ENCODE measurements around the gene NAALADL2. TPM values are rescaled to one million over a fixed set of nuclear protein-coding genes. Genes with fewer than 3 reads are reported as not detected.

NAALADL2 gene
- total RNA-seq, 4 donors from 2014 or later, result 0.26 to 218 (median 17.4) TPM

DNA sequence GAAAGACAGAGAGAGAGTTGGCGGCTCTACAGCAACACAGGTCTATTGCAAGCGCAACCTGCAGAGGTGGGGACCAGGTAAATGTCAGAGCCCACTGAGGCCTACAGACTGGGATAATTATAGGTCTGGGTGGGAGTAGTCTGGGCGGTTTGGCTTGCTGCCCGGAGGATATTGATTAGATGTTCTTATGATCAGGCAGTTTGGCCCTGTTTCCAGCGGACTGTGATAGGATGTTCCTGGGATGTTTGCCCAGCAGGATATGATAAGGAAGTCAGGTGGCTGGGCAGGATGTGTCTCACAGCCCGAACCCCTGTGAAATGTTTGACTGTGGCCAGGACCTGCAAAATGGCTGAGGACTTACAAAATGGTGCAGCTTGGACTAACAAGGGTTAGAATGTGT is 364.9 kb downstream of the NAALADL2 start:
- Histone ChIP-seq H3K4me1 (no peaks in the 10 kb centered on the region), H3K27ac (no peak overlapping the region), H3K27me3 (no peaks in the 10 kb centered on the region), H3K36me3 (no peaks in the 10 kb centered on the region), H3K9me3 (no peaks in the 10 kb centered on the region), H3K4me3 (no peak overlapping the region)
- no peak for TF ChIP-seq POLR2A (IDR thresholded peaks at IDR 0.05)
- TF ChIP-seq, protein P1, sequence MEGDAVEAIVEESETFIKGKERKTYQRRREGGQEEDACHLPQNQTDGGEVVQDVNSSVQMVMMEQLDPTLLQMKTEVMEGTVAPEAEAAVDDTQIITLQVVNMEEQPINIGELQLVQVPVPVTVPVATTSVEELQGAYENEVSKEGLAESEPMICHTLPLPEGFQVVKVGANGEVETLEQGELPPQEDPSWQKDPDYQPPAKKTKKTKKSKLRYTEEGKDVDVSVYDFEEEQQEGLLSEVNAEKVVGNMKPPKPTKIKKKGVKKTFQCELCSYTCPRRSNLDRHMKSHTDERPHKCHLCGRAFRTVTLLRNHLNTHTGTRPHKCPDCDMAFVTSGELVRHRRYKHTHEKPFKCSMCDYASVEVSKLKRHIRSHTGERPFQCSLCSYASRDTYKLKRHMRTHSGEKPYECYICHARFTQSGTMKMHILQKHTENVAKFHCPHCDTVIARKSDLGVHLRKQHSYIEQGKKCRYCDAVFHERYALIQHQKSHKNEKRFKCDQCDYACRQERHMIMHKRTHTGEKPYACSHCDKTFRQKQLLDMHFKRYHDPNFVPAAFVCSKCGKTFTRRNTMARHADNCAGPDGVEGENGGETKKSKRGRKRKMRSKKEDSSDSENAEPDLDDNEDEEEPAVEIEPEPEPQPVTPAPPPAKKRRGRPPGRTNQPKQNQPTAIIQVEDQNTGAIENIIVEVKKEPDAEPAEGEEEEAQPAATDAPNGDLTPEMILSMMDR (IDR thresholded peaks at IDR 0.05), result no peak
- intact Hi-C loops (cut with DNase I; ENCODE audit: low total_unique reads), result no loop called here
- no peak for DNase-seq

DNA sequence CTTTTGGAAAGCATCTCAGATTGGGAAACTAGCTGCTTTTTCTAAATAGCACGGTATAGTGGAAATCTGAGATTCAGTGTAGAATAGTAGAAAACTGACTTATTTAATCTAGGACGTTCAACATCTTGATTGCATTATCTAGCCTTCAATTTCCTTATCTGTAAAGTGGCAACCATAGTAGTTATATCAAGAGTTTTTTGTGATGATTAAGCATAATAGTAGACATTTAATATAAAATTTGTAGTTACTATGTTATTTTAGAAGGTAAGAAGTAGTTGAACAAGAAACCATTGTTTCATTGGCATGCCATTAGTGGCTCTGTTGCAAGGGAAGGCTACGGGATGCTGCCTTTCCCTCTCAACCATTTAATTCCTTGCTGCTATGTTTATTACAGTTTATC is 367.3 kb downstream of the NAALADL2 start:
- no peak overlapping the region for H3K4me3 ChIP-seq
- H3K27ac ChIP-seq, result no peak overlapping the region
- no peaks in the 10 kb centered on the region for H3K9me3 ChIP-seq
- no peaks in the 10 kb centered on the region for H3K36me3 ChIP-seq
- no peak for DNase-seq
- H3K27me3 ChIP-seq, result no peaks in the 10 kb centered on the region
- intact Hi-C loops (cut with DNase I; ENCODE audit: low total_unique reads), result no loop called here
- no peaks in the 10 kb centered on the region for H3K4me1 ChIP-seq
- TF ChIP-seq POLR2A (IDR thresholded peaks at IDR 0.05), result no peak
- TF ChIP-seq, protein P1 (IDR thresholded peaks at IDR 0.05), result no peak

DNA sequence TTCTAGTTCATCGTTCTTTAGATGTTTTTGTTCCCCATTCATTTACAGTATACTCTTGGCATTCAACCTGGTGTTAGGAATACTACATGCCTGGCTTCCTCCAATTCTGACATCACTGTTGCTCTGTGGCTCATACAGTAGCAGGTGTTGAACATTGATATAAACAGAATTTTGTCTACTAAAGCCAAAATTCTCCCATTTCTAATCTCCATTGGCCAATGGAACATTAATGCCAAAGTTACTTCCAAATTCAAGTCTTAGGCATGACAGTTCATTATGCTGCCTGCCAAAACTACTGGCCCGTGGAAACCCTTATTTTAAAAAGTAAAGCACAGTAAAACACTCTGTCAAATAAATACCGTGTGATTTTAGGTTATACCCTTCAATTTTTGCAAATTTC is 368.0 kb downstream of the NAALADL2 start:
- intact Hi-C loops (cut with DNase I; ENCODE audit: low total_unique reads), result no loop called here
- Histone ChIP-seq H3K36me3 (no peaks in the 10 kb centered on the region), H3K9me3 (no peaks in the 10 kb centered on the region), H3K4me1 (no peaks in the 10 kb centered on the region), H3K27ac (no peak overlapping the region), H3K27me3 (no peaks in the 10 kb centered on the region), H3K4me3 (no peak overlapping the region)
- TF ChIP-seq POLR2A (IDR thresholded peaks at IDR 0.05), result no peak
- TF ChIP-seq, protein P1 (IDR thresholded peaks at IDR 0.05), result no peak
- DNase-seq, result no peak

DNA sequence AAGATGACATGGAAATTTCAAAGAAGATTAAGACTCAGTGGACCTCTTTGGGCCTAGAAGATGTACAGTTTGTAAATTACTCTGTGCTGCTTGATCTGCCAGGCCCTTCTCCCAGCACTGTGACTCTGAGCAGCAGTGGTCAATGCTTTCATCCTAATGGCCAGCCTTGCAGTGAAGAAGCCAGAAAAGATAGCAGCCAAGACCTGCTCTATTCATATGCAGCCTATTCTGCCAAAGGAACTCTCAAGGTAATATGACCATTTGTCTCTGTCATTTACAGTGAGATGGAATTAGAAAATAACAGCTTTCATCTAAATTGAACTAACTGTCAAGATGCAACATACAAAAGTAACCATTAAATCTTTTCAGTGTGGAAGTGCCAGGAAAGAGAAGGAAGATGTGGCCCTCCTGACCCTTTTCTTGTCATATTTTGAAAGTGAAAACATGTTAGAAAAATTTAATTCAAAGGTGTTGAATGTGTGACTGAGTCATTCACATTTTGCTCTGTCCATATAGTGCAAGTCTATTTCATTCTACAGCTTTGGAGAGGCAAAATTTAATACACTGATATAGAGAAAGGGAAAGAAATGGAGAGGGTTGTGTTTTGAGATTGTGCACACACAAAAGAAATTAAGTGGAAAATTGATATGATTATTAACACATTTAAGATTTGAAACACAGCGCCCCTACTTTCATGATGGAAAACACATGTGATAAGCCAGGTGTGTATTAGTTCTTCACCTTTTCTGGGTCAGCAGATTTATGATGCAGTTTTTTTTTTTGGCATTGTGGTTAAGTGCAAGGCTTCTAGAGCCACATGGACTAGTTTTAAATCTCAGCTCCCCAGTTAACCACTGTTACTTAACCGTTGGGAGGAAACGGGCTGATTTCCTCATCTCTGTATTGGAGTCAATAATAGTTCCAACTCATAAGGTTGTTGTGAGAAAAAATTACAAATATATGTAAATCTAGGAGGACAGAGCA is 375.1 kb downstream of the NAALADL2 start:
- TF ChIP-seq POLR2A (IDR thresholded peaks at IDR 0.05), result no peak
- TF ChIP-seq, protein P1 (IDR thresholded peaks at IDR 0.05), result no peak
- no peaks in the 10 kb centered on the region for H3K36me3 ChIP-seq
- DNase-seq, result no peak
- H3K4me1 ChIP-seq, result no peaks in the 10 kb centered on the region
- intact Hi-C loops (cut with DNase I; ENCODE audit: low total_unique reads), result no loop called here
- H3K27me3 ChIP-seq, result no peaks in the 10 kb centered on the region
- H3K4me3 ChIP-seq, result no peak overlapping the region
- H3K9me3 ChIP-seq, result no peaks in the 10 kb centered on the region
- no peak overlapping the region for H3K27ac ChIP-seq

DNA sequence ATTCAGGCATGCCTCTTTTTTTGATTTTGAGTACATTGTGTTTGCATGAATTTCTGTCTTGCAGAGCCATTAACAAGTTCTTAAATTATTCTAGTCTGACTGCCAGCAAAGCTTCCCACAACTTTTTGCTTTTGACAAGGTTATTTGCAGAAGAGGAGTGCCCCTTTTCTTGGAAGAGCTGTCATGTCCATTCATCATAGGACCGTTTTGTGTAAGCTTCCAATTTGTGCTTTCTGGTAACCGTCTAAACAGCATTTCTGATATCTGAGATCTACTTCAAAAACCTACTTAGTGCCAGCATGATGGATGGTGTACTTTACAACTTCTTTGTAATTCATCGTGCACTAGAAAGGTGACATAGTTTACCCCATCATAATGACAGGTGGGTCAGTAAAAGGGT is 379.7 kb downstream of the NAALADL2 start:
- TF ChIP-seq, protein P1 (IDR thresholded peaks at IDR 0.05), result no peak
- TF ChIP-seq POLR2A (IDR thresholded peaks at IDR 0.05), result no peak
- Histone ChIP-seq H3K4me1 (no peaks in the 10 kb centered on the region), H3K4me3 (no peak overlapping the region), H3K36me3 (no peaks in the 10 kb centered on the region), H3K9me3 (no peaks in the 10 kb centered on the region), H3K27ac (no peak overlapping the region), H3K27me3 (no peaks in the 10 kb centered on the region)
- DNase-seq, result no peak
- intact Hi-C loops (cut with DNase I; ENCODE audit: low total_unique reads), result no loop called here

Data from uterus (tissue), 4 donors.